HCT116 (cell line): ENCODE results near the gene CAPNS1. TPM values are rescaled to one million over a fixed set of nuclear protein-coding genes. Genes with fewer than 3 reads are reported as not detected.

Source experiments
- ATAC-seq: fragments of 200-7000 bp; cut with Tn5 transposase; 2 replicates; pipeline ENCODE4 v1.9.1; 2020; ENCODE audit warnings: mild to moderate bottlenecking, moderate library complexity
- BruUV-seq: library from RNA; stranded (reverse); fragments of 400-500 nt; replicated peaks from 2 replicates; lab custom pipeline; 2021; lab: Mats Ljungman, UMichigan
- CTCF ChIA-PET: fragments of 300-600 bp; sonication (Branson Sonifier 250); formaldehyde crosslinking; loops from one replicate; lab custom pipeline; 2021; ENCODE audit warnings: antibody characterized with exemption; lab: Charles Lee
- POLR2A ChIA-PET: fragments of 300-600, 350-600 bp; sonication (Branson Sonifier 250); formaldehyde crosslinking; loops from one replicate; lab custom pipeline; 2021; ENCODE audit warnings: antibody characterized with exemption; lab: Charles Lee
- RAD21 ChIA-PET, 2 experiments: fragments of 300-600 bp; sonication (Branson Sonifier 250); formaldehyde crosslinking; loops; one replicate each; lab custom pipeline; 2023; ENCODE audit warnings: low total read pairs in 2 of 2; ENCODE audit not compliant: uncharacterized antibody in 2 of 2, unreplicated experiment in 2 of 2, low non-redundant PET in 1 of 2; lab: Charles Lee
- DNase-seq: peaks from one replicate; pipeline ENCODE4 v3.0.0-alpha.2; 2010; ENCODE audit warnings: low read depth, low spot score
- H2AFZ ChIP-seq: fragments of 200-600 bp; shearing (Covaris generic), sonication (generic); 2 replicates; pipeline ENCODE4 v1.6.1; 2017; ENCODE audit warnings: low read depth, mixed run types, mixed read lengths, antibody characterized with exemption, low read length; ENCODE audit not compliant: poor library complexity, severe bottlenecking
- H3K27ac ChIP-seq: 2 replicates; pipeline ENCODE4 v1.5.1; 2012; ENCODE audit warnings: low read depth, low read length
- H3K27me3 ChIP-seq: fragments of 200-600 bp; sonication (generic); 2 replicates; pipeline ENCODE4 v1.6.1; 2016; ENCODE audit warnings: mixed run types, low read length, mixed read lengths; ENCODE audit not compliant: insufficient read depth
- H3K36me3 ChIP-seq, 2 experiments: fragments of 200-500 bp in 1 of 2; fragments of 200-600 bp in 1 of 2; sonication (Bioruptor generic) in 1 of 2; sonication (generic) in 1 of 2; 2 replicates each; pipeline versions ENCODE4 v1.5.1 to v1.6.1; 2014 to 2016; ENCODE audit warnings: low read length in 2 of 2, inconsistent platforms in 1 of 2, mixed read lengths in 1 of 2, mixed run types in 1 of 2; ENCODE audit not compliant: insufficient read depth in 2 of 2, control insufficient read depth in 1 of 2
- H3K4me1 ChIP-seq, 2 experiments: fragments of 200-600 bp in 1 of 2; sonication (generic) in 1 of 2; 2 replicates each; pipeline versions ENCODE4 v1.5.1 to v1.6.1; 2012 to 2017; ENCODE audit warnings: low read length in 2 of 2, inconsistent platforms in 1 of 2, mild to moderate bottlenecking in 1 of 2, mixed read lengths in 1 of 2, mixed run types in 1 of 2, moderate library complexity in 1 of 2; ENCODE audit not compliant: insufficient read depth in 2 of 2, control insufficient read depth in 1 of 2
- H3K4me2 ChIP-seq: fragments of 200-600 bp; sonication (generic); 2 replicates; pipeline ENCODE4 v1.6.1; 2017; ENCODE audit warnings: mixed run types, low read length, mixed read lengths
- H3K4me3 ChIP-seq, 2 experiments: fragments of 200-600 bp in 1 of 2; sonication (generic) in 1 of 2; replicated peaks in 1 of 2; 2 replicates each; pipeline ENCODE4 v1.5.1; 2011 to 2016; ENCODE audit warnings: low read length in 2 of 2, control low read depth in 1 of 2, low read depth in 1 of 2, mild to moderate bottlenecking in 1 of 2, mixed read lengths in 1 of 2, mixed run types in 1 of 2
- H3K79me2 ChIP-seq: fragments of 200-600 bp; sonication (generic); 2 replicates; pipeline ENCODE4 v1.6.1; 2017; ENCODE audit warnings: mild to moderate bottlenecking, mixed run types, low read length, moderate library complexity, mixed read lengths; ENCODE audit not compliant: insufficient read depth
- H3K9ac ChIP-seq: fragments of 200-600 bp; sonication (generic); 2 replicates; pipeline ENCODE4 v1.6.1; 2016; ENCODE audit warnings: low read length, mixed read lengths
- H3K9me2 ChIP-seq: fragments of 200-600 bp; sonication (generic), shearing (Covaris generic); 2 replicates; pipeline ENCODE4 v1.6.1; 2017; ENCODE audit warnings: mixed run types, mild to moderate bottlenecking, moderate library complexity; ENCODE audit not compliant: insufficient read depth
- H3K9me3 ChIP-seq, 2 experiments: fragments of 200-500 bp in 1 of 2; fragments of 200-600 bp in 1 of 2; sonication (Bioruptor generic) in 1 of 2; sonication (generic) in 1 of 2; 2 replicates each; pipeline ENCODE4 v1.6.1; 2014 to 2017; ENCODE audit warnings: low read length in 2 of 2, mixed read lengths in 2 of 2, inconsistent platforms in 1 of 2, low read depth in 1 of 2, mild to moderate bottlenecking in 1 of 2, mixed run types in 1 of 2, moderate library complexity in 1 of 2; ENCODE audit not compliant: control insufficient read depth in 1 of 2, insufficient read depth in 1 of 2
- H4K20me1 ChIP-seq: fragments of 200-600 bp; sonication (generic), shearing (Covaris generic); 2 replicates; pipeline ENCODE4 v1.6.1; 2017; ENCODE audit warnings: mixed run types, mild to moderate bottlenecking, moderate library complexity; ENCODE audit not compliant: insufficient read depth
- RAD21 ChIP-seq: IDR thresholded peaks from 2 replicates; pipeline ENCODE4 v1.6.1; 2012; ENCODE audit warnings: low read depth, mild to moderate bottlenecking
- SP1 ChIP-seq: IDR thresholded peaks from 2 replicates; pipeline ENCODE4 v1.6.1; 2012; ENCODE audit warnings: low read depth
- TCF7L2 ChIP-seq: IDR thresholded peaks from 2 replicates; pipeline ENCODE4 v1.7.0; 2011; ENCODE audit warnings: borderline replicate concordance, inconsistent platforms; ENCODE audit not compliant: insufficient read depth, insufficient read length; ENCODE audit errors: extremely low read depth
- YY1 ChIP-seq: IDR thresholded peaks from 2 replicates; pipeline ENCODE4 v1.6.1; 2011; ENCODE audit warnings: low read length, low read depth, moderate library complexity, mild to moderate bottlenecking; ENCODE audit not compliant: insufficient replicate concordance; ENCODE audit errors: extremely low read depth
- ZBTB33 ChIP-seq: IDR thresholded peaks from 2 replicates; pipeline ENCODE4 v1.6.1; 2011; ENCODE audit warnings: mild to moderate bottlenecking, low read length, moderate library complexity; ENCODE audit not compliant: insufficient replicate concordance; ENCODE audit errors: extremely low read depth
- intact Hi-C: fragments of 100-400 bp; cut with micrococcal nuclease; formaldehyde crosslinking; loops from 2 replicates; pipeline ENCODE4 v1.10.0; 2022
- total RNA-seq: library from RNA; stranded (reverse); gene quantifications from one replicate; pipeline ENCODE4 v1.2.1, GENCODE V29; 2021; ENCODE audit not compliant: unreplicated experiment

CAPNS1 gene
- total RNA-seq, 1 experiment from 2014 or later, result 621 TPM

GRCh38 chr19:36144624-36145023, 4.8 kb downstream of the CAPNS1 start:
- H3K79me2 ChIP-seq, result peaks cover 59% of the 10 kb centered on the region
- ChIA-PET POLR2A (interaction anchor here (1.3 kb wide), 1 partner anchor 8 kb away, joined by 3 read pairs; no protein-coding TSS in a partner anchor), CTCF (no interaction called here)

More at GRCh38 chr19:36144624-36145023, 4.8 kb downstream of the CAPNS1 start:
- peaks cover 6% of the 10 kb centered on the region; the same call in 1 of the 2 replicates for H4K20me1 ChIP-seq
- no peaks in the 10 kb centered on the region for H3K9me3 ChIP-seq
- H3K4me3 ChIP-seq, result no peak overlapping the region
- no peaks in the 10 kb centered on the region for H3K9me2 ChIP-seq
- DNase-seq, result no peak
- H3K9ac ChIP-seq, result no peak overlapping the region
- peaks cover 7 to 11% of the 10 kb centered on the region in 2 experiments for H3K4me1 ChIP-seq
- ATAC-seq, result no peak
- H3K27ac ChIP-seq, result no peak overlapping the region
- RAD21 ChIA-PET, result no interaction called here
- no peak overlapping the region for H2AFZ ChIP-seq
- BruUV-seq, result no TSS peak
- H3K4me2 ChIP-seq, result no peak overlapping the region
- H3K36me3 ChIP-seq, result peaks cover 44 to 56% of the 10 kb centered on the region in 2 experiments
- no peak for TF ChIP-seq TCF7L2
- TF ChIP-seq RAD21, result no peak
- no peak for TF ChIP-seq SP1
- TF ChIP-seq ZBTB33, result no peak
- no peak for TF ChIP-seq YY1
- no peaks in the 10 kb centered on the region for H3K27me3 ChIP-seq
- intact Hi-C loops, result no loop called here
